ENCODE results near the gene COBLL1.

Gene COBLL1

GRCh38 chr2:164677733-164678132 is 163.9 kb downstream of the COBLL1 start:
- no peaks in the 10 kb centered on the region for H3K27me3 ChIP-seq

GRCh38 chr2:164677271-164677670 is 164.4 kb downstream of the COBLL1 start:
- Histone ChIP-seq H3K9me3 (no peaks in the 10 kb centered on the region), H3K36me3 (no peaks in the 10 kb centered on the region), H3K27me3 (no peaks in the 10 kb centered on the region), H3K4me3 (ENCODE audit: low read depth, low read length) (no peak overlapping the region), H3K4me1 (no peaks in the 10 kb centered on the region)
- DNase-seq: no peak
- TF ChIP-seq CTCF (IDR thresholded peaks at IDR 0.05; ENCODE audit: low read depth, low read length): no peak

More at GRCh38 chr2:164677733-164678132, 163.9 kb downstream of the COBLL1 start:
- Histone ChIP-seq H3K36me3 (no peaks in the 10 kb centered on the region), H3K9me3 (no peaks in the 10 kb centered on the region), H3K4me1 (no peaks in the 10 kb centered on the region), H3K4me3 (ENCODE audit: low read depth, low read length) (no peak overlapping the region)
- no peak for DNase-seq
- no peak for TF ChIP-seq CTCF (IDR thresholded peaks at IDR 0.05; ENCODE audit: low read depth, low read length)

- Histone ChIP-seq H3K36me3 (no peaks in the 10 kb centered on the region), H3K27me3 (no peaks in the 10 kb centered on the region), H3K4me1 (no peaks in the 10 kb centered on the region), H3K4me3 (ENCODE audit: low read depth, low read length) (no peak overlapping the region), H3K9me3 (no peaks in the 10 kb centered on the region)
- no peak for TF ChIP-seq CTCF (IDR thresholded peaks at IDR 0.05; ENCODE audit: low read depth, low read length)
- DNase-seq: no peak
These were observed 165.9 kb downstream of the COBLL1 start for GRCh38 chr2:164675687-164676086.

- Histone ChIP-seq H3K27me3 (no peaks in the 10 kb centered on the region), H3K36me3 (no peaks in the 10 kb centered on the region), H3K4me3 (ENCODE audit: low read depth, low read length) (no peak overlapping the region), H3K9me3 (no peaks in the 10 kb centered on the region), H3K4me1 (no peaks in the 10 kb centered on the region)
- no peak for TF ChIP-seq CTCF (IDR thresholded peaks at IDR 0.05; ENCODE audit: low read depth, low read length)
- no peak for DNase-seq
These were observed 166.6 kb downstream of the COBLL1 start for GRCh38 chr2:164675027-164675426.

GRCh38 chr2:164671664-164672396 is 169.8 kb downstream of the COBLL1 start:
- Histone ChIP-seq H3K4me1 (no peaks in the 10 kb centered on the region), H3K4me3 (ENCODE audit: low read depth, low read length) (no peak overlapping the region), H3K27me3 (no peaks in the 10 kb centered on the region), H3K36me3 (no peaks in the 10 kb centered on the region), H3K9me3 (no peaks in the 10 kb centered on the region)
- DNase-seq: no peak
- no peak for TF ChIP-seq CTCF (IDR thresholded peaks at IDR 0.05; ENCODE audit: low read depth, low read length)

GRCh38 chr2:164669291-164669690 is 172.3 kb downstream of the COBLL1 start:
- Histone ChIP-seq H3K36me3 (no peaks in the 10 kb centered on the region), H3K27me3 (no peaks in the 10 kb centered on the region), H3K4me1 (no peaks in the 10 kb centered on the region), H3K4me3 (ENCODE audit: low read depth, low read length) (no peak overlapping the region), H3K9me3 (no peaks in the 10 kb centered on the region)
- DNase-seq: no peak
- no peak for TF ChIP-seq CTCF (IDR thresholded peaks at IDR 0.05; ENCODE audit: low read depth, low read length)
